Pulmonary artery endothelial cell (primary cell): ENCODE measurements around the gene GAL3ST1. TPM values are rescaled to one million over a fixed set of nuclear protein-coding genes. Genes with fewer than 3 reads are reported as not detected.

Experiments
- total RNA-seq: library from RNA; depleted of rRNA; stranded (reverse); fragments of >200 nt; gene quantifications from 2 replicates; pipeline ENCODE4 v1.2.3, GENCODE V29; 2014

The GAL3ST1 gene
- total RNA-seq, 1 donor from 2014 or later: not detected

Other genes starting within 250 kb of the GAL3ST1 start
- 6.9 and 9.2 TPM in 2 replicates for gene TBC1D10A, start 247.7 kb downstream of the GAL3ST1 start, total RNA-seq
- gene SF3A1, start 217.8 kb downstream of the GAL3ST1 start, total RNA-seq: 18.7 and 29.6 TPM in 2 replicates
- 1.3 and 1.6 TPM in 2 replicates for gene CCDC157, start 217.7 kb downstream of the GAL3ST1 start, total RNA-seq
- 16.8 and 18.1 TPM in 2 replicates for gene RNF215, start 187.3 kb downstream of the GAL3ST1 start, total RNA-seq
- gene SEC14L2, start 177.6 kb downstream of the GAL3ST1 start, total RNA-seq: 34.5 and 35.0 TPM in 2 replicates
- 32.2 and 43.2 TPM in 2 replicates for gene MTFP1, start 148.9 kb downstream of the GAL3ST1 start, total RNA-seq
- gene SEC14L3, start 102.6 kb downstream of the GAL3ST1 start, total RNA-seq: not detected in 2 replicates
- not detected in 2 replicates for gene SEC14L4, start 69.0 kb downstream of the GAL3ST1 start, total RNA-seq
- gene SEC14L6, start 27.9 kb downstream of the GAL3ST1 start, total RNA-seq: 0.04 TPM in 1 of 2 replicates, not detected in the other
- 115 and 119 TPM in 2 replicates for gene PES1, start 17.2 kb upstream of the GAL3ST1 start, total RNA-seq
- gene TCN2, start 32.5 kb upstream of the GAL3ST1 start, total RNA-seq: 61.3 and 68.3 TPM in 2 replicates
- gene SLC35E4, start 61.1 kb upstream of the GAL3ST1 start, total RNA-seq: 26.5 and 29.7 TPM in 2 replicates
- gene DUSP18, start 93.2 kb upstream of the GAL3ST1 start, total RNA-seq: 10.6 and 19.8 TPM in 2 replicates
- 5.9 and 7.3 TPM in 2 replicates for gene OSBP2, start 120.2 kb upstream of the GAL3ST1 start, total RNA-seq